Neural crest cell (in vitro differentiated cells): ENCODE measurements around the gene RFTN1. TPM values are rescaled to one million over a fixed set of nuclear protein-coding genes. Genes with fewer than 3 reads are reported as not detected.

Source experiments
- DNase-seq: peaks from one replicate; pipeline ENCODE4 v3.0.0; 2021; ENCODE audit warnings: low read depth, mixed read lengths, low spot score
- H3K27ac Mint-ChIP-seq: one replicate; pipeline ENCODE4 v1.8.0; 2021; ENCODE audit warnings: mild to moderate bottlenecking, mixed read lengths; ENCODE audit not compliant: unreplicated experiment
- H3K27me3 Mint-ChIP-seq: 2 replicates; pipeline ENCODE4 v1.8.0; 2021; ENCODE audit warnings: low read depth, mild to moderate bottlenecking, mixed read lengths
- H3K36me3 Mint-ChIP-seq: 2 replicates; pipeline ENCODE4 v1.8.0; 2021; ENCODE audit warnings: low read depth, mild to moderate bottlenecking, mixed read lengths
- H3K4me1 Mint-ChIP-seq: 2 replicates; pipeline ENCODE4 v1.8.0; 2021; ENCODE audit warnings: mixed read lengths
- H3K4me3 Mint-ChIP-seq: one replicate; pipeline ENCODE4 v1.8.0; 2021; ENCODE audit warnings: mild to moderate bottlenecking, mixed read lengths
- H3K9me3 Mint-ChIP-seq: 2 replicates; pipeline ENCODE4 v1.8.0; 2021; ENCODE audit warnings: mixed read lengths
- CTCF ChIP-seq: fragments of 200-600 bp; sonication (generic); conservative IDR thresholded peaks from 2 replicates; pipeline ENCODE4 v1.5.0; 2021; ENCODE audit warnings: antibody characterized with exemption, mild to moderate bottlenecking
- total RNA-seq: library from RNA; stranded (reverse); gene quantifications from 2 replicates; pipeline ENCODE4 v1.2.1, GENCODE V29; 2021

The RFTN1 gene
- total RNA-seq, 1 donor from 2014 or later = 2.0 TPM

GRCh38 chr3:16478516-16478915, 35.0 kb downstream of the RFTN1 start:
- Mint-ChIP-seq H3K4me3 (no peak overlapping the region), H3K36me3 (no peaks in the 10 kb centered on the region), H3K9me3 (no peaks in the 10 kb centered on the region), H3K4me1 (peaks cover 14% of the 10 kb centered on the region), H3K27me3 (no peaks in the 10 kb centered on the region), H3K27ac (no peak overlapping the region)
- DNase-seq = no peak
- TF ChIP-seq CTCF = no peak

GRCh38 chr3:16477521-16477920, 36.0 kb downstream of the RFTN1 start:
- no peak for DNase-seq
- Mint-ChIP-seq H3K27me3 (no peaks in the 10 kb centered on the region), H3K36me3 (no peaks in the 10 kb centered on the region), H3K4me1 (peaks cover 10% of the 10 kb centered on the region), H3K4me3 (no peak overlapping the region), H3K27ac (no peak overlapping the region), H3K9me3 (no peaks in the 10 kb centered on the region)
- no peak for TF ChIP-seq CTCF

GRCh38 chr3:16477056-16477455, 36.4 kb downstream of the RFTN1 start:
- no peaks in the 10 kb centered on the region for H3K27me3 Mint-ChIP-seq
- no peaks in the 10 kb centered on the region for H3K36me3 Mint-ChIP-seq
- H3K4me3 Mint-ChIP-seq = no peak overlapping the region
- no peak overlapping the region for H3K27ac Mint-ChIP-seq
- no peaks in the 10 kb centered on the region for H3K9me3 Mint-ChIP-seq
- DNase-seq = no peak
- TF ChIP-seq CTCF = no peak
- H3K4me1 Mint-ChIP-seq = peaks cover 7% of the 10 kb centered on the region

GRCh38 chr3:16476636-16477035, 36.9 kb downstream of the RFTN1 start:
- Mint-ChIP-seq H3K4me3 (no peak overlapping the region), H3K9me3 (no peaks in the 10 kb centered on the region), H3K27ac (no peak overlapping the region), H3K4me1 (peaks cover 7% of the 10 kb centered on the region), H3K27me3 (no peaks in the 10 kb centered on the region), H3K36me3 (no peaks in the 10 kb centered on the region)
- TF ChIP-seq CTCF = no peak
- DNase-seq = no peak

GRCh38 chr3:16475766-16476165, 37.7 kb downstream of the RFTN1 start:
- no peak for TF ChIP-seq CTCF
- no peaks in the 10 kb centered on the region for H3K9me3 Mint-ChIP-seq
- H3K27me3 Mint-ChIP-seq = no peaks in the 10 kb centered on the region
- no peaks in the 10 kb centered on the region for H3K4me1 Mint-ChIP-seq
- no peak for DNase-seq
- no peaks in the 10 kb centered on the region for H3K36me3 Mint-ChIP-seq
- H3K27ac Mint-ChIP-seq = no peak overlapping the region
- H3K4me3 Mint-ChIP-seq = no peak overlapping the region

- H3K4me1 Mint-ChIP-seq = no peaks in the 10 kb centered on the region
- H3K27ac Mint-ChIP-seq = no peak overlapping the region
- no peaks in the 10 kb centered on the region for H3K36me3 Mint-ChIP-seq
- no peaks in the 10 kb centered on the region for H3K27me3 Mint-ChIP-seq
- no peak overlapping the region for H3K4me3 Mint-ChIP-seq
- peaks cover 2% of the 10 kb centered on the region for H3K9me3 Mint-ChIP-seq
- no peak for TF ChIP-seq CTCF
- DNase-seq = no peak
Measured at GRCh38 chr3:16474920-16475319, 38.6 kb downstream of the RFTN1 start.
